B cell (primary cell): ENCODE data around the gene KRTDAP. TPM values are rescaled to one million over a fixed set of nuclear protein-coding genes. Genes with fewer than 3 reads are reported as not detected.
A peak's percentile ranks its signal among the peaks of the same experiment; 100 is the strongest.
"Not testable (repeated sequence)": the region's sequence is repeated elsewhere in the genome, so short reads cannot be mapped to it uniquely, and the experiment has no call there.

Source experiments
- ATAC-seq: fragments of 200-7000 bp; cut with Tn5 transposase; one replicate; pipeline ENCODE4 v1.10.0; 2021; ENCODE audit warnings: low read depth, mild to moderate bottlenecking, moderate number of reproducible peaks, moderate library complexity
- CTCF ChIA-PET: fragments of 350-600 bp; sonication (Branson Sonifier 250); formaldehyde crosslinking; loops from one replicate; lab custom pipeline; 2021; ENCODE audit warnings: antibody characterized with exemption, inconsistent platforms; lab: Charles Lee
- POLR2A ChIA-PET: fragments of 350-600 bp; sonication (Branson Sonifier 250); formaldehyde crosslinking; loops from one replicate; lab custom pipeline; 2021; ENCODE audit warnings: antibody characterized with exemption; lab: Charles Lee
- DNase-seq: peaks from one replicate; pipeline ENCODE4 v3.0.0; 2013
- H2AFZ ChIP-seq: 2 replicates; pipeline ENCODE4 v1.6.1; 2012; ENCODE audit warnings: mild to moderate bottlenecking, low read depth, low read length; ENCODE audit not compliant: insufficient read depth, poor library complexity, severe bottlenecking
- H3K27ac ChIP-seq, 2 donors: 1 replicate in 1 of 2; 2 replicates in 1 of 2; pipeline ENCODE4 v1.5.1; 2012 to 2013; ENCODE audit warnings: low read length in 2 of 2, mild to moderate bottlenecking in 2 of 2, moderate library complexity in 1 of 2
- H3K27me3 ChIP-seq, 4 experiments: fragments of 200-600 bp in 1 of 4; sonication (generic) in 1 of 4; replicated peaks in 1 of 4; 1 replicate in 2 of 4; 2 replicates in 2 of 4; pipeline versions ENCODE4 v1.6.1 to v1.7.0; 2013 to 2016; ENCODE audit warnings: low read length in 3 of 4, mild to moderate bottlenecking in 2 of 4, mixed read lengths in 1 of 4, moderate library complexity in 1 of 4; ENCODE audit not compliant: insufficient read depth in 4 of 4, control insufficient read depth in 3 of 4; ENCODE audit errors: control extremely low read depth in 1 of 4
- H3K36me3 ChIP-seq, 2 experiments: replicated peaks in 1 of 2; 1 replicate in 1 of 2; 2 replicates in 1 of 2; pipeline versions ENCODE4 v1.6.1 to v1.7.1; 2013; ENCODE audit warnings: low read length in 1 of 2; ENCODE audit not compliant: insufficient read depth in 2 of 2, control insufficient read depth in 1 of 2; ENCODE audit errors: control extremely low read depth in 1 of 2, extremely low read depth in 1 of 2
- H3K4me1 ChIP-seq, 2 donors: fragments of 200-600 bp in 1 of 2; sonication (generic) in 1 of 2; 1 replicate in 1 of 2; 2 replicates in 1 of 2; pipeline versions ENCODE4 v1.5.1 to v1.6.1; 2013 to 2017; ENCODE audit warnings: low read length in 2 of 2; ENCODE audit not compliant: control insufficient read depth in 2 of 2, insufficient read depth in 2 of 2
- H3K4me2 ChIP-seq: replicated peaks from 2 replicates; pipeline ENCODE3; 2012; ENCODE audit warnings: mild to moderate bottlenecking, low read depth, low read length; ENCODE audit not compliant: poor library complexity, severe bottlenecking
- H3K4me3 ChIP-seq, 5 experiments: fragments of 200-600 bp in 1 of 5; sonication (generic) in 1 of 5; 1 replicate in 3 of 5; 2 replicates in 2 of 5; pipeline versions ENCODE4 v1.5.1 to v1.7.0; 2011 to 2016; ENCODE audit warnings: low read length in 4 of 5, mild to moderate bottlenecking in 4 of 5, low read depth in 2 of 5, control low read depth in 1 of 5, moderate library complexity in 1 of 5; ENCODE audit not compliant: insufficient read depth in 1 of 5; ENCODE audit errors: control extremely low read depth in 1 of 5, extremely low read depth in 1 of 5
- H3K79me2 ChIP-seq: fragments of 200-600 bp; sonication (generic); one replicate; pipeline ENCODE4 v1.6.0; 2016; ENCODE audit warnings: low read length; ENCODE audit not compliant: control insufficient read depth, insufficient read depth
- H3K9ac ChIP-seq: fragments of 200-600 bp; sonication (generic); 2 replicates; pipeline ENCODE4 v1.6.1; 2017; ENCODE audit warnings: mild to moderate bottlenecking, low read length, moderate library complexity
- H3K9me3 ChIP-seq, 3 donors: one replicate each; pipeline versions ENCODE4 v1.6.1 to v1.7.1; 2013; ENCODE audit warnings: low read length in 2 of 3; ENCODE audit not compliant: control insufficient read depth in 2 of 3, insufficient read depth in 1 of 3; ENCODE audit errors: control extremely low read depth in 1 of 3
- H4K20me1 ChIP-seq: 2 replicates; pipeline ENCODE4 v1.6.0; 2012; ENCODE audit warnings: mild to moderate bottlenecking, low read length; ENCODE audit not compliant: insufficient read depth, control insufficient read depth, poor library complexity, severe bottlenecking
- H3K27ac Mint-ChIP-seq: one replicate; pipeline ENCODE4 v1.8.0; 2021; ENCODE audit warnings: mixed read lengths
- H3K27me3 Mint-ChIP-seq: one replicate; pipeline ENCODE4 v1.8.0; 2021; ENCODE audit warnings: mixed read lengths
- H3K4me1 Mint-ChIP-seq: one replicate; pipeline ENCODE4 v1.8.0; 2021; ENCODE audit warnings: mixed read lengths
- H3K4me3 Mint-ChIP-seq: one replicate; pipeline ENCODE4 v1.8.0; 2021; ENCODE audit warnings: mixed read lengths
- H3K9me3 Mint-ChIP-seq: one replicate; pipeline ENCODE4 v1.8.0; 2022; ENCODE audit warnings: mixed read lengths; ENCODE audit not compliant: insufficient read depth
- EZH2 ChIP-seq: IDR thresholded peaks from 2 replicates; pipeline ENCODE4 v1.6.1; 2012; ENCODE audit warnings: borderline replicate concordance, low read depth, mild to moderate bottlenecking, moderate library complexity, low read length; ENCODE audit not compliant: insufficient read depth, poor library complexity, severe bottlenecking
- WGBS: methylation state at CpG from one replicate; pipeline ENCODE4 v1.1.5; 2013; ENCODE audit warnings: missing lambda C conversion rate; ENCODE audit not compliant: insufficient coverage; 5-methylcytosine and 5-hydroxymethylcytosine counted together
- intact Hi-C: fragments of 100-400 bp; cut with micrococcal nuclease; formaldehyde crosslinking; loops from one replicate; pipeline ENCODE4 v1.10.0; 2022
- polyA plus RNA-seq: library from polyadenylated mRNA; depleted of rRNA; stranded (reverse); fragments of >200 nt; gene quantifications from 2 replicates; pipeline ENCODE4 v1.2.3, GENCODE V29; 2012
- total RNA-seq, 2 donors: library from RNA; stranded (reverse); fragments of 120-200 nt in 1 of 2; gene quantifications; 1 replicate in 1 of 2; 2 replicates in 1 of 2; pipeline versions ENCODE4 v1.2.3 to v1.2.4, GENCODE V29; 2013 to 2022
- TF ChIP-seq, protein P1 (sequence below): fragments of 200-600 bp; IDR thresholded peaks from one replicate; pipeline ENCODE4 v1.8.0; 2022; ENCODE audit warnings: antibody characterized with exemption, mild to moderate bottlenecking

The KRTDAP gene
- total and polyA plus RNA-seq, 2 donors (not counting 1 experiment from before 2014, with no cell fraction given), result not detected

DNA sequence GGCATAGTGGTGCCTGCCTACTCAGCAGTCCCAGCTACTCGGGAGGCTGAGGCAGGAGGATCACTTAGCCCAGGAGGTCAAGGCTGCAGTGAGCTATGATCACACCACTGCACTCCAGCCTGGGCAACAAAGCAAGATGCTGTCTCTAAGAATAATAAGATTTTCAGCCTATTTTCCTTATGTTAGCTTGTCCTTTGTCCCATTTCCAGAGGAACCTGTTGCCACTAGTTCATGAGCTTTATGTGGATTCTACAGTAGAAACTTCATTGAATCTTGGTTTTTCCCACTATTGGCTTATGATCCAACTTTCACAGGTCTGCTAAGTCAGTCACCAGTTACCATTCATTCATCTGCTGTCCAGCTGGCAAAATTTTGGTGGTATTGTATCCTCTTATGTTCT is 24.0 kb downstream of the KRTDAP start:
- ChIA-PET POLR2A (interaction anchor here (0.7 kb wide), 1 partner anchor 11 kb away, joined by 3 read pairs; no protein-coding TSS in a partner anchor), CTCF (interaction anchor here (0.8 to 9.1 kb wide), 4 partner anchors 9 to 193 kb away, joined by 4 to 234 read pairs (median 4); partner anchors contain the start of genes FFAR1 and FFAR3)
- Mint-ChIP-seq H3K27ac (no peak overlapping the region), H3K27me3 (no peaks in the 10 kb centered on the region), H3K4me1 (peaks cover 28% of the 10 kb centered on the region), H3K9me3 (no peaks in the 10 kb centered on the region), H3K4me3 (no peak overlapping the region)
- DNase-seq, result no peak
- no peak overlapping the region for H2AFZ ChIP-seq
- no peak overlapping the region for H3K4me3 ChIP-seq
- H3K27ac ChIP-seq, result no peak overlapping the region
- H3K4me1 ChIP-seq, result peaks cover 23 to 35% of the 10 kb centered on the region in 2 donors
- WGBS, result no CpG with 5 or more reads among the region's 1 CpG
- H3K27me3 ChIP-seq, result no peaks in the 10 kb centered on the region
- H3K4me2 ChIP-seq, result no peak overlapping the region
- ATAC-seq, result no peak
- no peak overlapping the region for H3K9ac ChIP-seq
- H3K36me3 ChIP-seq, result no peaks in the 10 kb centered on the region
- no peaks in the 10 kb centered on the region for H3K79me2 ChIP-seq
- TF ChIP-seq, protein P1, sequence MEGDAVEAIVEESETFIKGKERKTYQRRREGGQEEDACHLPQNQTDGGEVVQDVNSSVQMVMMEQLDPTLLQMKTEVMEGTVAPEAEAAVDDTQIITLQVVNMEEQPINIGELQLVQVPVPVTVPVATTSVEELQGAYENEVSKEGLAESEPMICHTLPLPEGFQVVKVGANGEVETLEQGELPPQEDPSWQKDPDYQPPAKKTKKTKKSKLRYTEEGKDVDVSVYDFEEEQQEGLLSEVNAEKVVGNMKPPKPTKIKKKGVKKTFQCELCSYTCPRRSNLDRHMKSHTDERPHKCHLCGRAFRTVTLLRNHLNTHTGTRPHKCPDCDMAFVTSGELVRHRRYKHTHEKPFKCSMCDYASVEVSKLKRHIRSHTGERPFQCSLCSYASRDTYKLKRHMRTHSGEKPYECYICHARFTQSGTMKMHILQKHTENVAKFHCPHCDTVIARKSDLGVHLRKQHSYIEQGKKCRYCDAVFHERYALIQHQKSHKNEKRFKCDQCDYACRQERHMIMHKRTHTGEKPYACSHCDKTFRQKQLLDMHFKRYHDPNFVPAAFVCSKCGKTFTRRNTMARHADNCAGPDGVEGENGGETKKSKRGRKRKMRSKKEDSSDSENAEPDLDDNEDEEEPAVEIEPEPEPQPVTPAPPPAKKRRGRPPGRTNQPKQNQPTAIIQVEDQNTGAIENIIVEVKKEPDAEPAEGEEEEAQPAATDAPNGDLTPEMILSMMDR, result no peak
- TF ChIP-seq EZH2, result no peak
- H3K9me3 ChIP-seq, result no peaks in the 10 kb centered on the region
- no peaks in the 10 kb centered on the region for H4K20me1 ChIP-seq
- intact Hi-C loops, result loop anchor here (10.0 kb wide), 1 partner anchor 311 kb away; the partner anchor contains the start of gene FXYD5

DNA sequence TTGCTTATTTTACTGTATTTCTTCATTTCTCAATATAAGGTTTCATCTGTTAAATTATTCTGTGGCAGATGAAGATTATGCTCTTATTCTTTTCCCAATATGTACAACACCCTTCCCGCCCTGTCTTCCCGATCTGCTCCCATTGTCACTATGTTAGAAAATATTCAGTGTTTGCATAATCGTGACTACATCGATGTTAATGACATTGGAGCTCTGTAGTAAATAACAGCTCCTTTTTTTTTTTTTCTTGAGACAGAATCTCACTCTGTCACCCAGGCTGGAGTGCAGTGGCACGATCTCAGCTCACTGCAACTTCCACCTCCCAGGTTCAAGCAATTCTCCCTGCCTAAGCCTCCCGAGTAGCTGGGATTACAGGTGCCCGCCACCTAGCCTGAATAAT is 27.3 kb downstream of the KRTDAP start:
- DNase-seq, result not testable (repeated sequence)
- H3K4me1 ChIP-seq, result peaks cover 56 to 62% of the 10 kb centered on the region in 2 donors
- POLR2A ChIA-PET, result interaction anchor here (0.6 to 1.9 kb wide), 6 partner anchors 35 to 256 kb away, joined by 3 to 5 read pairs (median 4); no protein-coding TSS in a partner anchor

More for the DNA sequence above, 27.3 kb downstream of the KRTDAP start:
- H3K9ac ChIP-seq, H3K27me3 Mint-ChIP-seq, H3K9me3 Mint-ChIP-seq, H3K9me3 ChIP-seq, H4K20me1 ChIP-seq, H3K36me3 ChIP-seq, H3K27me3 ChIP-seq, H2AFZ ChIP-seq, H3K79me2 ChIP-seq: not testable (repeated sequence)
- CTCF ChIA-PET, result interaction anchor here (0.7 to 3.0 kb wide), 16 partner anchors 10 to 396 kb away, joined by 3 to 32 read pairs (median 5); partner anchors contain the start of genes FFAR1, FFAR2 and FFAR3
- Mint-ChIP-seq H3K4me1 (peaks cover 58% of the 10 kb centered on the region), H3K27ac (peak overlapping the region; percentile 86), H3K4me3 (peak overlapping the region; percentile 79)
- 0% methylated on average over 1 of the region's 7 CpGs for WGBS
- peak overlapping the region; percentile 74 for H3K4me2 ChIP-seq
- ATAC-seq, result peak; percentile 3
- H3K27ac ChIP-seq, result peak overlapping the region in 1 of 2 donors; percentile 71
- H3K4me3 ChIP-seq, result peak overlapping the region in 1 of 5 experiments; percentile 9
- intact Hi-C loops, result loop anchor here (1.0 to 10.0 kb wide), 2 partner anchors 116 to 308 kb away; partner anchors contain the start of genes FFAR1 and FXYD5
